SJCRH30 (cell line): ENCODE results near the gene BPIFB1. TPM values are rescaled to one million over a fixed set of nuclear protein-coding genes. Genes with fewer than 3 reads are reported as not detected.

Experiments
- DNase-seq, 2 experiments: peaks; one replicate each; pipeline ENCODE4 v3.0.0-alpha.2; 2015 to 2020
- H3K27ac ChIP-seq: fragments of 250-450 bp; sonication (Bioruptor Pico); 2 replicates; pipeline ENCODE4 v1.5.1; 2020; ENCODE audit warnings: mild to moderate bottlenecking, moderate library complexity
- H3K27me3 ChIP-seq: fragments of 250-450 bp; sonication (Bioruptor Pico); 2 replicates; pipeline ENCODE4 v1.5.1; 2020; ENCODE audit warnings: mild to moderate bottlenecking, moderate library complexity
- H3K36me3 ChIP-seq: fragments of 250-450 bp; sonication (Bioruptor Pico); 2 replicates; pipeline ENCODE4 v1.5.1; 2020; ENCODE audit warnings: mild to moderate bottlenecking, moderate library complexity
- H3K4me1 ChIP-seq: fragments of 250-450 bp; sonication (Bioruptor Pico); 2 replicates; pipeline ENCODE4 v1.5.1; 2020; ENCODE audit warnings: mild to moderate bottlenecking, moderate library complexity
- H3K4me3 ChIP-seq: fragments of 250-450 bp; sonication (Bioruptor Pico); 2 replicates; pipeline ENCODE4 v1.5.1; 2020; ENCODE audit warnings: mild to moderate bottlenecking, moderate library complexity
- H3K9me3 ChIP-seq: fragments of 250-450 bp; sonication (Bioruptor Pico); replicated peaks from 2 replicates; pipeline ENCODE4 v1.5.1; 2020; ENCODE audit warnings: mild to moderate bottlenecking, moderate library complexity
- total RNA-seq: library from RNA; depleted of rRNA; stranded (reverse); fragments of >200 nt; shearing (Covaris generic); gene quantifications from 2 replicates; pipeline ENCODE4 v1.2.3, GENCODE V29; 2014; rRNA removed

BPIFB1 gene
- total RNA-seq, 1 experiment from 2014 or later: not detected

- H3K27me3 ChIP-seq: peaks cover 9% of the 10 kb centered on the region
- H3K36me3 ChIP-seq: no peaks in the 10 kb centered on the region
- no peaks in the 10 kb centered on the region for H3K4me1 ChIP-seq
- H3K4me3 ChIP-seq: no peak overlapping the region
- DNase-seq: no peak
- H3K9me3 ChIP-seq: no peaks in the 10 kb centered on the region
- no peak overlapping the region for H3K27ac ChIP-seq
Observed at GRCh38 chr20:33338467-33339258, 55.6 kb downstream of the BPIFB1 start.

DNA sequence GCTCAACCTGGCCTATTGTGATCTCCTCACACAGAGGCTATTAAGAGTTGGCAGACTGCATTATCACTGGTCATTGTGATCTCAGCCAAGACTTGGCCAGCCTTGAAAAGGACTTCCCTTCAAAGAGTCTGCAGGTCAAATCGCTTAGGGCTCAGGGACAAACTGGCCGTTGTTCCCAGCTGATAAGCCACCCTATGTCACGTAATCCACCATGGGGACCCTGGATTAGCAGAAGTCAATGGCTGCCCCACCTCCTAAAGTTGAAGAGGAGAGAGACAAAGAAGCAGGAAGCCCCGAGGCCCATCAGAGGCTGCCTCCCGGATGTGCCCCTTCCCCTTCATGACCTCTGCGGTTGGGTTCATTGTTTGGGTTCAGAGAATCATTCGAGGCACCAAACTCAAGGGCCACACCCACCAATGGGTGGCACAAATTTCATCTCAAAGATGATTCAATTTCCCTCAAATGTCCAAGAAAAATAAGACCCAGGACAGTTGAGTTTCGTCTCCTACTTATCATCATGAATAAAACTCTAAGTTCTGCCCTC is 56.6 kb downstream of the BPIFB1 start:
- no peak for DNase-seq
- Histone ChIP-seq H3K4me1 (no peaks in the 10 kb centered on the region), H3K27ac (no peak overlapping the region), H3K27me3 (peaks cover 9% of the 10 kb centered on the region), H3K36me3 (no peaks in the 10 kb centered on the region), H3K4me3 (no peak overlapping the region), H3K9me3 (no peaks in the 10 kb centered on the region)

DNA sequence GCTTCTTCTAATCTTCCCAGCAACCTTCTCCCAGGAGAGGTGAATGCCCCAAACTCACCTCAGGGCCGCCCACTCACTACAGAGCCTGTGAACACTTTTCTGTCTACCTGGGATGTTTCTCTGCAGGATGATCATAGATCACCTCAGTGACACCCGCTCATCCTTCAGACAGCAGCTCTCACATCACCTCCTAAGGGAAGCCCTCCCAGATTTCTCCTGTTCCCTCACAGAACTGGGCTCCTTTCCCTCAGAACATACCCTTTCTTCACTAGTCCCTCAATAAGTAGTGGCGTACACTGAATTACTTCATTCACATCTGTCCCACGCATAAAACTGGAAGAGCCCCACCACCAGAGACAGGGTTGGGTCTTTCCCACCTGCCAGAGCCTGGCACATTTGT is 60.5 kb downstream of the BPIFB1 start:
- Histone ChIP-seq H3K27me3 (peaks cover 9% of the 10 kb centered on the region), H3K27ac (no peak overlapping the region), H3K36me3 (no peaks in the 10 kb centered on the region), H3K4me1 (no peaks in the 10 kb centered on the region), H3K9me3 (no peaks in the 10 kb centered on the region), H3K4me3 (no peak overlapping the region)
- no peak for DNase-seq

DNA sequence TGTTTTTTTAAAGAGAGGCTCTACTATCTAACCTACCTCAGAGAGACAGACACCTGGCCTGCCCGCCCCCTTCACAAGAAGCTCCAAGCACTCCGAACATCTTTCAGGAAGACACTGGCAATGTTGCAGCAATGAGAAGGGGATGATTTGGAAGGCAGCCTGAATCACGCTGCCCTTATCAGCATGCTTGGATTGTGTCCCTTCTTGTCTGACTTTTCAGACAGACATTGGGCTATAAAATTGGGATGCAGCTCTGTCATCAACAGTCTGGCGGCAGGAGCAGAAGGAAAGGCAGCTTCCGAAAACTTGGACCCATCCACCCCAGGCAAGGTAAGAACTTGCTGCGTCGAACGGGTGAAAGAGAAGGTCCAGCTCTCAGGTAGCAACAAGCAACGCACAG is 62.3 kb downstream of the BPIFB1 start:
- no peak for DNase-seq
- H3K27ac ChIP-seq: no peak overlapping the region
- no peaks in the 10 kb centered on the region for H3K4me1 ChIP-seq
- H3K9me3 ChIP-seq: no peaks in the 10 kb centered on the region
- peaks cover 7% of the 10 kb centered on the region for H3K27me3 ChIP-seq
- H3K4me3 ChIP-seq: no peak overlapping the region
- no peaks in the 10 kb centered on the region for H3K36me3 ChIP-seq

DNA sequence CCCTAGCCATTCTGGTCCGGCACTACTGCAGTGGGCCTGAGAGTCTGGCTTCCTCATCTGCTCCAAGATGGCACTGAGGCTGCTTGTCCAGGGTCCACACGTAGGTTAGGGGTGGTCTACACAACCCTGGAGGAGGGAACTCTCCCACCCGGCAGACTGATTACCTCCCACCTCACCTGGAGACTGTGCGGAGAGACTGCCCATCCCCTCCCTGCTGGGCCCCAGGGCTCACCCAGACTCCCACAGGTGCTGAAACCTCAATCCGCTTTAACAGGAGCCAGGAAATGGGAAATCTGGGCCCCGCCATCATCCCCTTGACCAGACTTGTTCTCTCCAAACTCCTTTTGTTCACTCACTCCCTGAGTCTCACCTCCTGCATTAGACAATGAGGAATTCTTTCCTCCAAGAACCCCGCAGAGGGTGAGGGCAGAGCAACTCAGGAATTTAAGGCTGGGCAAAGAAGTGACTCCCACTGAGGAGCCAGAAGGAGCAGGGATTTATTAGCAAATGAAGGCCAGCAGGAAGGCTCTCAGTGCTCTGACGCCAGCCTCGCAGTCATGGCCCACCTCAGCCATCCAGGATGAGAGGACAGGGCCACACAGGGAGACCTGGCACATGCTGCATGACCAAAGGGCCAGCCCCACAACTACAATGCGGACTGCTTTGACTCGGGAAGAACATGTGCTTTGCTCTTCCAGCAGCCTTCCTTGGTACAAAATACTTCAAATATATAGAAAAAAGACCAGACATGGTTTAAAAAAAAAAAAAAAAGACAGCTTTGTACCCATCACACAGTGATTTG is 65.3 kb downstream of the BPIFB1 start:
- Histone ChIP-seq H3K9me3 (no peaks in the 10 kb centered on the region), H3K36me3 (no peaks in the 10 kb centered on the region), H3K4me1 (no peaks in the 10 kb centered on the region), H3K27me3 (no peaks in the 10 kb centered on the region), H3K4me3 (no peak overlapping the region), H3K27ac (no peak overlapping the region)
- no peak for DNase-seq

DNA sequence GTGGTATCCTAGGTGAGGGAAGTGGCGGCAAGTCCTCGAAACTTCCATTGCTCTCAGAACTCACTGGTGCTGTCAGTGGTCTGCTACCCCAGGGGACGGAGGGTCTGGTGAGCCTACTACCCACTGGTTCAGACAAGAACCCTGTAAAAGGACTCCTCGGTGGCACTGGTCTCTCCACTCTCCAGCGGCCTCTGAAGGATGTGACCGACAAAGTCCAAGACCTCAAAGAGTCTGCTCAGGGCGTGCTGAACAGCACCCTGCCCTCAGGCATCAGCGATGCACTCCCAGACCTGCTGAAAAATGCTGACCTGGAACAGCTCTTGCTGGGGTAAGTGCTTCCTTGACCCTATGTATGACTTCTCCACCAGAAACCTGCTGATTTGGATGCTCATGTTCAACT is 66.5 kb downstream of the BPIFB1 start:
- Histone ChIP-seq H3K27me3 (no peaks in the 10 kb centered on the region), H3K9me3 (no peaks in the 10 kb centered on the region), H3K4me3 (no peak overlapping the region), H3K27ac (no peak overlapping the region), H3K4me1 (no peaks in the 10 kb centered on the region), H3K36me3 (no peaks in the 10 kb centered on the region)
- no peak for DNase-seq

DNA sequence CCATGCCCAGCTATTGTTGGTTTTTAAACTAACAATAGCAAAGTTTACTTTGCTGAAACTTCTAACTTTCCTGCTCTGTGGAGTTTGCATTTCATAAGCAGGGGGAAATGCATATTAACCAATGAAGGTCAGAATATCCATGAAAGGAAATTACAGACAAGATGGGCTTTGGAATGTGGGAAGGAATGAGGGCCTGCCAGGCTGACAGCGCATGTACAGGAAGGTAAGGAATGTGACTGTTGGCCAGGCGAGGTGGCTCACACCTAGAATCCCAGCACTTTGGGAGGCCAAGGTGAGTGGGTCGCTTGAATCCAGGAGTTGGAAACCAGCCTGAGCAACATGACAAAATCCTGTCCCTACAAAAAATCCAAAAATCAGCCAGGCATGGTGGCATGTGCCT is 68.7 kb downstream of the BPIFB1 start:
- Histone ChIP-seq H3K9me3 (no peaks in the 10 kb centered on the region), H3K36me3 (peaks cover 3% of the 10 kb centered on the region; the same call in 1 of the 2 replicates), H3K27me3 (no peaks in the 10 kb centered on the region), H3K27ac (no peak overlapping the region), H3K4me3 (no peak overlapping the region), H3K4me1 (no peaks in the 10 kb centered on the region)
- no peak for DNase-seq

DNA sequence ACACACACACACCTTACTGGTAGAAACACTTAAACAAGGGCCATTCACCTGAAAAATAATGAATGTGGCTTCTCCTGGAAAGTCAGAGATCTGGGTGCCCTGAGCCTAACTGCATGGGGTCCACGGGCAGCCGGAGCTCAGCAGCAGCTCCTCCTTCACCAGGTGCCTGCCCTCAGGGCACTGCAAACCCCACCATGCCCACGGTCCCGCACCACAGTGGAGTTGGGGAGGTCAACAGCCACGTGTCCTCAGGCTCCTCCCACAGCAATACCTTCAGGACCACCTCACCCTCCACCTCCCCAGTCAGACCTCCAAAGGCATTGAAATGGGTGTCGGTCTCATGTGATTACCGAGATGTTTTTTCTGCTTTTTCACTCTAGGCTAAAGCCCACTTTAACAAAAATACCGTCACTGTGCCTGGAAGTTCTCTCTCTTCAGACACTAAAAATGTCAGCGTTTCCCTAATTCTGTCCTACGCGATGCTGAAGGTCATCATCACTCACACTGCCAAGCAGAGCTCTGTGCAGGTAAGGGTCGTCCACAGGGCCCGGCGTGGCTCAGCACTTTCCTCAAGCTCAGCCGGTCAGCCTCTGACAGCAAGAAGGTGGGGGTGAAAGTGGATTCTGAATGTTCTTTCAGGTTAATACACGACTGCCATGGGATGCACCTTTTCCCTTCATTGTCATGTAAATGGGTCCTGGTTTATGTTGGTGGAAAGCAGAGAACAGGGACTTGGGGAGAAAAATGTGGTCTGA is 69.4 kb downstream of the BPIFB1 start:
- Histone ChIP-seq H3K4me1 (no peaks in the 10 kb centered on the region), H3K36me3 (peaks cover 3% of the 10 kb centered on the region; the same call in 1 of the 2 replicates), H3K27me3 (no peaks in the 10 kb centered on the region), H3K4me3 (no peak overlapping the region), H3K27ac (no peak overlapping the region), H3K9me3 (no peaks in the 10 kb centered on the region)
- DNase-seq: no peak

DNA sequence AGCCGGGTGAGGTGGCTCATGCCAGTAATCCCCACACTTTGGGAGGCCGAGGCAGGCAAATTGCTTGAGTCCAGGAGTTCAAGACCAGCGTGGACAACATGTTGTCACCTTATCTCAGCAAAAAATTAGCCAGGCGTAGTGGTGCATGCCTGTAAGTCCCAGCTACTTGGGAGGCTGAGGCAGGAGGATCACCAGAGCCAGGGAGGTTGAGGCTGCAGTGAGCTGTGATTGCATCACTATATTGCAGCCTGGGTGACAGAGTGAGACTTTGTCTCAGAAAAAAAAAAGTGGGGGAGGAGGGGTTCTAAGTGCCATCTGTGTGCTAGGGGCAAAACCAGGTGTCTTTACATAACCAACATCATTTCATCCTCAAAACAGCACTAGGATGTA is 70.0 kb downstream of the BPIFB1 start:
- no peak for DNase-seq
- Histone ChIP-seq H3K4me1 (no peaks in the 10 kb centered on the region), H3K9me3 (no peaks in the 10 kb centered on the region), H3K27ac (no peak overlapping the region), H3K4me3 (no peak overlapping the region), H3K36me3 (peaks cover 3% of the 10 kb centered on the region; the same call in 1 of the 2 replicates), H3K27me3 (no peaks in the 10 kb centered on the region)

Other genes starting within 250 kb of the BPIFB1 start
- 0.26 and 0.43 TPM in 2 replicates for gene BPIFB3, start 229.3 kb upstream of the BPIFB1 start, total RNA-seq
- gene BPIFB4, start 203.6 kb upstream of the BPIFB1 start, total RNA-seq: 3.2 and 3.9 TPM in 2 replicates
- gene BPIFA2, start 115.1 kb upstream of the BPIFB1 start, total RNA-seq: not detected in 2 replicates
- gene BPIFA3, start 65.9 kb upstream of the BPIFB1 start, total RNA-seq: not detected in 2 replicates
- not detected in 2 replicates for gene BPIFA1, start 47.2 kb upstream of the BPIFB1 start, total RNA-seq
- gene CDK5RAP1, start 118.3 kb downstream of the BPIFB1 start, total RNA-seq: 36.8 and 39.8 TPM in 2 replicates
- 13.2 and 14.5 TPM in 2 replicates for gene SNTA1, start 160.5 kb downstream of the BPIFB1 start, total RNA-seq
- 14.2 and 14.9 TPM in 2 replicates for gene CBFA2T2, start 206.9 kb downstream of the BPIFB1 start, total RNA-seq